GM15510 (cell line): ENCODE results near the gene SLC12A5.

Experiments used
- POLR2A ChIP-seq: IDR thresholded peaks from 3 replicates; pipeline ENCODE4 v1.6.1; 2011; ENCODE audit warnings: borderline replicate concordance; ENCODE audit not compliant: insufficient read length; ENCODE audit errors: extremely low read depth

Gene SLC12A5

GRCh38 chr20:46028772-46029371 lies at the start of gene SLC12A5:
TSS of gene SLC12A5 (plus strand) at chr20:46029215. CDS start at chr20:46029345, 130 bp downstream.
- no peak for TF ChIP-seq POLR2A

GRCh38 chr20:45981261-45981660 lies 47.8 kb upstream of the SLC12A5 start:
- no peak for TF ChIP-seq POLR2A

- TF ChIP-seq POLR2A = no peak
These were observed 45.7 kb upstream of the SLC12A5 start for GRCh38 chr20:45983279-45983743.

GRCh38 chr20:45985573-45985972 lies 43.4 kb upstream of the SLC12A5 start:
- no peak for TF ChIP-seq POLR2A

GRCh38 chr20:45987108-45987780 lies 41.8 kb upstream of the SLC12A5 start:
- no peak for TF ChIP-seq POLR2A

GRCh38 chr20:45991616-45992015 lies 37.4 kb upstream of the SLC12A5 start:
- TF ChIP-seq POLR2A = no peak

- no peak for TF ChIP-seq POLR2A
These were observed 35.6 kb upstream of the SLC12A5 start for GRCh38 chr20:45993197-45993951.

GRCh38 chr20:45994761-45995493 lies 34.1 kb upstream of the SLC12A5 start:
- TF ChIP-seq POLR2A = no peak

- TF ChIP-seq POLR2A = no peak
These were observed 31.8 kb upstream of the SLC12A5 start for GRCh38 chr20:45997187-45997586.

GRCh38 chr20:45998337-45998736 lies 30.7 kb upstream of the SLC12A5 start:
- no peak for TF ChIP-seq POLR2A

GRCh38 chr20:45998761-45999160 lies 30.3 kb upstream of the SLC12A5 start:
- TF ChIP-seq POLR2A = no peak

- no peak for TF ChIP-seq POLR2A
These were observed 29.3 kb upstream of the SLC12A5 start for GRCh38 chr20:45999557-46000261.

- TF ChIP-seq POLR2A = no peak
These were observed 28.6 kb upstream of the SLC12A5 start for GRCh38 chr20:46000262-46000996.

GRCh38 chr20:46001498-46001897 lies 27.5 kb upstream of the SLC12A5 start:
- no peak for TF ChIP-seq POLR2A
